ENCODE measurements around the gene NFKBIE. TPM values are rescaled to one million over a fixed set of nuclear protein-coding genes. Genes with fewer than 3 reads are reported as not detected.
A peak's percentile ranks its signal among the peaks of the same experiment; 100 is the strongest.

Gene NFKBIE
- total and polyA plus RNA-seq, 9 of the 15 experiments (the other 6 are each of a cell fraction or from before 2014, with no cell fraction given), result 2.1 to 16.4 (median 11.7) TPM

- TF ChIP-seq ZNF197 (CRISPR knock-in tag; IDR thresholded peaks at IDR 0.05; ENCODE audit: low read depth), result 0 out of 2 replicates have a peak, but pooled peaks have one; percentile 16
- no peak for TF ChIP-seq ID3 (CRISPR knock-in tag; IDR thresholded peaks at IDR 0.05)
- TF ChIP-seq ID3 (tag; IDR thresholded peaks at IDR 0.05), result 0 out of 2 replicates have a peak, but pooled peaks have one; percentile 24
- peak; percentile 78; the same call in 1 of the 2 replicates for TF ChIP-seq ZNF584 (CRISPR knock-in tag; IDR thresholded peaks at IDR 0.05; ENCODE audit: low read depth)
- peak; percentile 74 to 82; a peak in 3 of 4 replicates for TF ChIP-seq SRF (CRISPR knock-in tag; IDR thresholded peaks at IDR 0.05)
- TF ChIP-seq FOXK2 (conservative IDR thresholded peaks at IDR 0.05 in 1 of 2, IDR thresholded peaks at IDR 0.05 in 1 of 2; ENCODE audit: low read depth in 2 of 2), result peak in 1 of 2 experiments; percentile 19; a peak in 3 of 4 replicates
- peak; percentile 98 for TF ChIP-seq HDAC2 (IDR thresholded peaks at IDR 0.05)
- TF ChIP-seq SMC3 (conservative IDR thresholded peaks at IDR 0.05; ENCODE audit: insufficient read depth, low read depth, low read length), result no peak
- TF ChIP-seq ARID2 (IDR thresholded peaks at IDR 0.05), result no peak
- TF ChIP-seq ZNF212 (CRISPR knock-in tag; IDR thresholded peaks at IDR 0.05), result no peak; the same call in 1 of the 2 replicates
- no peak for TF ChIP-seq CHD7 (IDR thresholded peaks at IDR 0.05; ENCODE audit: low read depth, low read length)
- TF ChIP-seq MYNN (IDR thresholded peaks at IDR 0.05), result peak; percentile 82
- TF ChIP-seq MYNN (CRISPR knock-in tag; IDR thresholded peaks at IDR 0.05), result no peak
- TF ChIP-seq NCOA6 (IDR thresholded peaks at IDR 0.05), result no peak
Observed at GRCh38 chr6:44247338-44248302, 17.7 kb downstream of the NFKBIE start (continued).
